ENCODE results near the gene SCAPER. TPM values are rescaled to one million over a fixed set of nuclear protein-coding genes. Genes with fewer than 3 reads are reported as not detected.
"Not testable (repeated sequence)": the region's sequence is repeated elsewhere in the genome, so short reads cannot be mapped to it uniquely, and the experiment has no call there.

SCAPER gene
- total RNA-seq, 1 donor from 2014 or later = 78.1 TPM

DNA sequence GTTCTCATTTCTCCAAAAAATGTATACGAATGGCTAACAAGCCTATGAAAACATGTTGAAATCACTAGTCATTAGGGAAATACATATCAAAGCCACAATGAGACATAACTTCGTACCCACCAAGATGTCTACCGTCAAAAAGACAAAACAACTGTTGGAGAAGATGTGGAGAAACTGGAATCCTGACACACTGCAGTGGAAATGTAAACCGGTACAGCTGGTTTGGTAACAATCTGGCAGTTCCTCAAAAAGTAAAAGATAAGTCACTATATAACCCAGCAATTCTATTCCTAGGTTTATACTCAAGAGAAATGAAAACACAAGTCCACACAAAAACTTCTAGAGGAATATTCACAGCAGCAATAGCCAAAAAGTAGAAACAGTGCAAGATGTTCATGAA, 7.0 kb downstream of the SCAPER start:
- no peaks in the 10 kb centered on the region for H3K4me1 ChIP-seq
- H3K27ac ChIP-seq = no peak overlapping the region
- intact Hi-C loops (cut with DNase I) = no loop called here
- H3K9me3 ChIP-seq = no peaks in the 10 kb centered on the region
- TF ChIP-seq, protein P1, sequence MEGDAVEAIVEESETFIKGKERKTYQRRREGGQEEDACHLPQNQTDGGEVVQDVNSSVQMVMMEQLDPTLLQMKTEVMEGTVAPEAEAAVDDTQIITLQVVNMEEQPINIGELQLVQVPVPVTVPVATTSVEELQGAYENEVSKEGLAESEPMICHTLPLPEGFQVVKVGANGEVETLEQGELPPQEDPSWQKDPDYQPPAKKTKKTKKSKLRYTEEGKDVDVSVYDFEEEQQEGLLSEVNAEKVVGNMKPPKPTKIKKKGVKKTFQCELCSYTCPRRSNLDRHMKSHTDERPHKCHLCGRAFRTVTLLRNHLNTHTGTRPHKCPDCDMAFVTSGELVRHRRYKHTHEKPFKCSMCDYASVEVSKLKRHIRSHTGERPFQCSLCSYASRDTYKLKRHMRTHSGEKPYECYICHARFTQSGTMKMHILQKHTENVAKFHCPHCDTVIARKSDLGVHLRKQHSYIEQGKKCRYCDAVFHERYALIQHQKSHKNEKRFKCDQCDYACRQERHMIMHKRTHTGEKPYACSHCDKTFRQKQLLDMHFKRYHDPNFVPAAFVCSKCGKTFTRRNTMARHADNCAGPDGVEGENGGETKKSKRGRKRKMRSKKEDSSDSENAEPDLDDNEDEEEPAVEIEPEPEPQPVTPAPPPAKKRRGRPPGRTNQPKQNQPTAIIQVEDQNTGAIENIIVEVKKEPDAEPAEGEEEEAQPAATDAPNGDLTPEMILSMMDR (IDR thresholded peaks at IDR 0.05) = no peak
- no peak for DNase-seq (ENCODE audit: low spot score in 2 of 2)
- H3K27me3 ChIP-seq = no peaks in the 10 kb centered on the region
- H3K4me3 ChIP-seq = no peak overlapping the region
- H3K36me3 ChIP-seq = no peaks in the 10 kb centered on the region

DNA sequence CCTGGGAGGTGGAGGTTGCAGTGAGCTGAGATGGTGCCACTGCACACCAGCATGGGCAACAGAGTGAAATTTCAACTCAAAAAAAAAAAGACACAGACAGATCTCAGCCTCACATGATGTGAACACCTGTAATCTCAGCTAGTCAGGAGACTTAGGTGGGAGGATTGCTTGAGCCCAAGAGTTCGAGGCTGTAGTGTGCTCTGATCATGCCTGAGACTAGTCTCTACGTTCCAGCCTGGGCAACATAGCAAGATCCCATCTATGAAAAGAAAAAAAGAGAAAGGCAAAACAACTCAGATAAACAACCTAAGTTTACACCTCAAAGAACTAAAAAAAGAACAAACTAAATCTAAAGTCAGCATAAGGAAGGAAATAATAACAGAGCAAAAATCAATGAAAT, 11.0 kb downstream of the SCAPER start:
- Histone ChIP-seq H3K9me3 (peaks cover 0 to 5% of the 10 kb centered on the region in 2 donors), H3K4me3 (no peak overlapping the region), H3K36me3 (no peaks in the 10 kb centered on the region), H3K4me1 (no peaks in the 10 kb centered on the region), H3K27ac (no peak overlapping the region), H3K27me3 (no peaks in the 10 kb centered on the region)
- no peak for DNase-seq (ENCODE audit: low spot score in 2 of 2)
- intact Hi-C loops (cut with DNase I) = no loop called here
- TF ChIP-seq, protein P1 (IDR thresholded peaks at IDR 0.05) = no peak

DNA sequence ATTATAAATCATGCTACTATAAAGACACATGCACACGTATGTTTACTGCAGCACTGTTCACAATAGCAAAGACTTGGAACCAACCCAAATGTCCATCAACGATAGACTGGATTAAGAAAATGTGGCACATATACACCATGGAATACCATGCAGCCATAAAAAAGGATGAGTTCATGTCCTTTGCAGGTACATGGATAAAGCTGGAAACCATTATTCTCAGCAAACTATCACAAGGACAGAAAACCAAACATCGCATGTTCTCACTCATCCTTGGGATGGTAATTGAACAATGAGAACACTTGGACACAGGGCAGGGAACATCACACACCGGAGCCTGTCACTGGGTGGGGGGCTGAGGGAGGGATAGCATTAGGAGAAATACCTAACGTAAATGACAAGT, 12.3 kb downstream of the SCAPER start:
- intact Hi-C loops (cut with DNase I); DNase-seq (ENCODE audit: low spot score in 2 of 2): not testable (repeated sequence)

DNA sequence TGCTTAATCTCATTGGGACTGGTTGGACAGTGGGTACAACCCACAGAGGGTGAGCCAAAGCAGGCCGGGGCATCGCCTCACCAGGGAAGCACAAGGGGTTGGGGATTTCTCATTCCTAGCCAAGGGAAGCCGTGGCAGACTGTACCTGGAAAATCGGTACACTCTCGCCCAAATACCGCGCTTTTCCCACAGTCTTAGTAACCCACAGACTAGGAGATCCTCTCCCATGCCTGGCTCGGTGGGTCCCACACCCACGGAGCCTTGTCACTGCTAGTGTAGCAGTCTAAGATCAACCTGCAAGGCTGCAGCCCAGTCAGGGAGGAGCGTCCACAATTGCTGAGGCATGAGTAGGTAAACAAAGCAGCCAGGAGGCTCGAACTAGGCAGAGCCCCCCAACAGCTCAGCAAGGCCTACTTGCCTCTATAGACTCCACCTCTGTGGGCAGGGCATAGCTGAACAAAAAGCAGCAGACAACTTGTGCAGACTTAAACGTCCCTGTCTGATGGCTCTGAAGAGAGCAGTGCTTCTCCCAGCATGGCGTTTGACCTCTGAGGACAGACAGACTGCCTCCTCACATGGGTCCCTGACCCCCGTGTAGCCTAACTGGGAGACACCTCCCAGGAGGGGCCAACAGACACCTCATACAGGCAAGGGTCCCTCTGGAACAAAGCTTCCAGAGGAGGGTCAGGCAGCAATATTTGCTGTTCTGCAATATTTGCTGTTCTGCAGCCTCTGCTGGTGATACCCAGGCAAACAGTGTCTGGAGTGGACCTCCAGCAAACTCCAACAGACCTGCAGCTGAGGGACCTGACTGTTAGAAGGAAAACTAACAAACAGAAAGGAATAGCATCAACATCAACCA, 17.6 kb downstream of the SCAPER start:
- H3K27ac ChIP-seq; intact Hi-C loops (cut with DNase I); DNase-seq (ENCODE audit: low spot score in 2 of 2); H3K4me3 ChIP-seq; H3K27me3 ChIP-seq; H3K9me3 ChIP-seq; H3K4me1 ChIP-seq: not testable (repeated sequence)
- peaks cover 6 to 10% of the 10 kb centered on the region in 2 donors for H3K36me3 ChIP-seq

More for the DNA sequence above, 12.3 kb downstream of the SCAPER start:
- not testable (repeated sequence) for H3K9me3 ChIP-seq, H3K4me1 ChIP-seq, H3K4me3 ChIP-seq, H3K36me3 ChIP-seq, H3K27ac ChIP-seq, H3K27me3 ChIP-seq

DNA sequence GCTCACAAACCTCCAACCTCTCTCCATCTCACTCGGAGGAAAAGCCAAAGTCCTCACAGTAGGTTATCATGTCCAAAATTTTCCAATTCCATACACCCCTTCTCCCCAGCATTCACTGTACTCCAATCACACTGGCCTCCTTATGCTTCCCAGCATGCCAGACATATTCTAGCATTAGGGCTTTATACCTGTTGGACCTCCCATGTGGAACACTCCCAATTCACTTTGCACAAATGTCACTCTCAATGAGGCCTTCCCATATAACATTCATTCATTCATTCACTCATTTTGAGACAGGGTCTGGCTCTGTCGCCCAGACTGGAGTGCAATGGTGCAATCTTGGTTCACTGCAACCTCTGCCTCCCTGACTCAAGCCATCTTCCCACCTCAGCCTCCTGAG, 19.9 kb downstream of the SCAPER start:
- Histone ChIP-seq H3K27me3 (no peaks in the 10 kb centered on the region), H3K36me3 (peaks cover 6 to 21% of the 10 kb centered on the region in 2 donors), H3K9me3 (no peaks in the 10 kb centered on the region), H3K27ac (no peak overlapping the region), H3K4me3 (no peak overlapping the region), H3K4me1 (no peaks in the 10 kb centered on the region)
- TF ChIP-seq, protein P1 (IDR thresholded peaks at IDR 0.05) = no peak
- DNase-seq (ENCODE audit: low spot score in 2 of 2) = no peak
- intact Hi-C loops (cut with DNase I) = no loop called here

DNA sequence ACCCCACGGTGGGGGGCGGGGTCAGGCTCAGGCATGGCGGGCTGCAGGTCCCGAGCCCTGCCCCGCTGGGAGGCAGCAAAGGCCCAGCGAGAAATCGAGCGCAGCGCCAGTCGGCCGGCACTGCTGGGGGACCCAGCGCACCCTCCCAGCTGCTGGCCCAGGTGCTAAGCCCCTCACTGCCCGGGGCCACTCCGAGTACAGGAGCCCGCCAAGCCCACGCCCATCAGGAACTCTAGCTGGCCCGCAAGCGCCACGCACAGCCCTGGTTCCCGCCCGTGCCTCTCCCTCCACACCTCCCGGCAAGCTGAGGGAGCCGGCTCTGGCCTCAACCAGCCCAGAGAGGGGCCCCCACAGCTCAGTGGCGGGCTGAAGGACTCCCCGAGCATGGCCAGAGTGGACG, 29.2 kb downstream of the SCAPER start:
- Histone ChIP-seq H3K36me3 (peaks cover 9 to 15% of the 10 kb centered on the region in 2 donors), H3K27ac (no peak overlapping the region), H3K4me1 (no peaks in the 10 kb centered on the region), H3K4me3 (no peak overlapping the region), H3K9me3 (no peaks in the 10 kb centered on the region), H3K27me3 (no peaks in the 10 kb centered on the region)
- intact Hi-C loops (cut with DNase I) = no loop called here
- TF ChIP-seq, protein P1 (IDR thresholded peaks at IDR 0.05) = no peak
- DNase-seq (ENCODE audit: low spot score in 2 of 2) = no peak

DNA sequence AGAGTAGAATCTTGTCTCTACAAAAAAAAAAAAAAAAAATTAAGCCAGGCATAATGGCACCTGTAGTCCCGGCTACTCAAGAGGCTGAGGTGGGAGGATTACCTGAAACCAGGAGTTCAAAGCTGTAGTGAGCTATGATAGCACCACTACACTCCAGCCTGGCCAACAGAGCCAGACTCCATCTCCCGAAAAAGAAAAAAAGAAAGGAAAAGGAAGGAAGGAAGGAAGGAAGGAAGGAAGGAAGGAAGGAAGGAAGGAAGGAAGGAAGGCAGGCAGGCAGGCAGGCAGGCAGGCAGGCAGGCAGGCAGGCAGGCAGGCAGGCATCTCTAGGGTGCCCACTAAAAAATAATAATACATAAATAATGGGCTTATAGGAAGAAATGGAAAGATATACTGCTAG, 32.1 kb downstream of the SCAPER start:
- intact Hi-C loops (cut with DNase I); H3K27me3 ChIP-seq; H3K27ac ChIP-seq; H3K9me3 ChIP-seq; H3K4me3 ChIP-seq; H3K4me1 ChIP-seq; DNase-seq (ENCODE audit: low spot score in 2 of 2): not testable (repeated sequence)
- peaks cover 9 to 15% of the 10 kb centered on the region in 2 donors for H3K36me3 ChIP-seq
